ENCODE results near the gene CD164.

The CD164 gene

GRCh38 chr6:109328629-109329028, 53.6 kb downstream of the CD164 start:
- Histone ChIP-seq H3K36me3 (replicated peaks) (no peaks in the 10 kb centered on the region), H3K27ac (no peak overlapping the region), H3K4me3 (ENCODE audit: low read depth, low read length) (no peak overlapping the region), H3K27me3 (replicated peaks) (no peaks in the 10 kb centered on the region)
- TF ChIP-seq, protein P1, sequence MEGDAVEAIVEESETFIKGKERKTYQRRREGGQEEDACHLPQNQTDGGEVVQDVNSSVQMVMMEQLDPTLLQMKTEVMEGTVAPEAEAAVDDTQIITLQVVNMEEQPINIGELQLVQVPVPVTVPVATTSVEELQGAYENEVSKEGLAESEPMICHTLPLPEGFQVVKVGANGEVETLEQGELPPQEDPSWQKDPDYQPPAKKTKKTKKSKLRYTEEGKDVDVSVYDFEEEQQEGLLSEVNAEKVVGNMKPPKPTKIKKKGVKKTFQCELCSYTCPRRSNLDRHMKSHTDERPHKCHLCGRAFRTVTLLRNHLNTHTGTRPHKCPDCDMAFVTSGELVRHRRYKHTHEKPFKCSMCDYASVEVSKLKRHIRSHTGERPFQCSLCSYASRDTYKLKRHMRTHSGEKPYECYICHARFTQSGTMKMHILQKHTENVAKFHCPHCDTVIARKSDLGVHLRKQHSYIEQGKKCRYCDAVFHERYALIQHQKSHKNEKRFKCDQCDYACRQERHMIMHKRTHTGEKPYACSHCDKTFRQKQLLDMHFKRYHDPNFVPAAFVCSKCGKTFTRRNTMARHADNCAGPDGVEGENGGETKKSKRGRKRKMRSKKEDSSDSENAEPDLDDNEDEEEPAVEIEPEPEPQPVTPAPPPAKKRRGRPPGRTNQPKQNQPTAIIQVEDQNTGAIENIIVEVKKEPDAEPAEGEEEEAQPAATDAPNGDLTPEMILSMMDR (IDR thresholded peaks at IDR 0.05; ENCODE audit: low read depth, low read length, missing control alignments): no peak
- in situ Hi-C loops (cut with HindIII; ENCODE audit: low pct_ligation_motif_present, low sequenced_read_pairs): no loop called here
- no peak for DNase-seq

- in situ Hi-C loops (cut with HindIII; ENCODE audit: low pct_ligation_motif_present, low sequenced_read_pairs): no loop called here
- H3K4me3 ChIP-seq (ENCODE audit: low read depth, low read length): no peak overlapping the region
- TF ChIP-seq, protein P1 (IDR thresholded peaks at IDR 0.05; ENCODE audit: low read depth, low read length, missing control alignments): no peak
- no peaks in the 10 kb centered on the region for H3K27me3 ChIP-seq (replicated peaks)
- H3K27ac ChIP-seq: no peak overlapping the region
- no peak for DNase-seq
- H3K36me3 ChIP-seq (replicated peaks): no peaks in the 10 kb centered on the region
Observed at GRCh38 chr6:109327959-109328358, 54.3 kb downstream of the CD164 start.

DNA sequence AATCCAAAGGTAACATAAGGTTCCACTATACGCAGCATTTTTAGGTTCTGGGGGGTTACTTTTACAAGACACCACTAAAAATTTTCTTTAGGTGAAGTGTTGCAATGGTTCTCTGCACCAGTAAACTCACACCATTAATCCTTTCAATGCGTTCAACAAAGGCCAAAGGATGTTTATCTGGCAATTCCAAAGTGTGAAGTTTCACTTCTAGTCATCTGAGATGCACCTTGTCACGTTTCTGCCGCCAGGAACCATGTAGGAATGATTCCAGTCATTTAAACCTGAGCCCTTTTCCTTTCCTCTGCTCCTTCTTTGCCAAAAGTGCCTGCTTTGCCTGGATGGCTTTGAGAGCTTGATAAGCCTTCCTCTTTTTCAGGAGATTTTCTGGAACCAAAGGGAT, 54.8 kb downstream of the CD164 start:
- no peaks in the 10 kb centered on the region for H3K36me3 ChIP-seq (replicated peaks)
- H3K4me3 ChIP-seq (ENCODE audit: low read depth, low read length): no peak overlapping the region
- no peak overlapping the region for H3K27ac ChIP-seq
- in situ Hi-C loops (cut with HindIII; ENCODE audit: low pct_ligation_motif_present, low sequenced_read_pairs): no loop called here
- no peak for DNase-seq
- TF ChIP-seq, protein P1 (IDR thresholded peaks at IDR 0.05; ENCODE audit: low read depth, low read length, missing control alignments): no peak
- no peaks in the 10 kb centered on the region for H3K27me3 ChIP-seq (replicated peaks)

- TF ChIP-seq, protein P1 (IDR thresholded peaks at IDR 0.05; ENCODE audit: low read depth, low read length, missing control alignments): no peak
- H3K27me3 ChIP-seq (replicated peaks): no peaks in the 10 kb centered on the region
- no peaks in the 10 kb centered on the region for H3K36me3 ChIP-seq (replicated peaks)
- no peak overlapping the region for H3K27ac ChIP-seq
- no peak for DNase-seq
- in situ Hi-C loops (cut with HindIII; ENCODE audit: low pct_ligation_motif_present, low sequenced_read_pairs): no loop called here
- H3K4me3 ChIP-seq (ENCODE audit: low read depth, low read length): no peak overlapping the region
Observed at GRCh38 chr6:109326351-109326750, 55.9 kb downstream of the CD164 start.

DNA sequence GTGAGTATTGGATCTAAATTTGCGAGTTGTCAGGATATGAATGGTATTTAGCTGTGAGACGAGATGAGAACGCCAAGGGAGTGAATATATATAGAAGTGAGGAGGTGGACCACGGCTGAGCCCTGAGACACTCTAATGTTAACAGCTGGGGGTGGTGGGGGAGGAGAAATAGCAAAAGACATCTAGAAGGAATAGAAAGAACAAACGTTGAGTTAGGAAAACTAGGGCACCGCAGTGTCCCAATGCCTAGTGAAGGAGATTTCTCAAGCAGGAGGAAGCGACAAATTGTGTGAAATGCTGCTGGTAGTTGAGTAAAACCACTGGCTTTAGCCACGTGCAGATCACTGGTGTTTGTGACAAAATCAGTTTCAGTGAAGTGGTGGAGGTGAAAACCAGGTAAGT, 56.9 kb downstream of the CD164 start:
- in situ Hi-C loops (cut with HindIII; ENCODE audit: low pct_ligation_motif_present, low sequenced_read_pairs): no loop called here
- Histone ChIP-seq H3K36me3 (replicated peaks) (no peaks in the 10 kb centered on the region), H3K27ac (no peak overlapping the region), H3K4me3 (ENCODE audit: low read depth, low read length) (no peak overlapping the region), H3K27me3 (replicated peaks) (no peaks in the 10 kb centered on the region)
- no peak for DNase-seq
- TF ChIP-seq, protein P1 (IDR thresholded peaks at IDR 0.05; ENCODE audit: low read depth, low read length, missing control alignments): no peak

DNA sequence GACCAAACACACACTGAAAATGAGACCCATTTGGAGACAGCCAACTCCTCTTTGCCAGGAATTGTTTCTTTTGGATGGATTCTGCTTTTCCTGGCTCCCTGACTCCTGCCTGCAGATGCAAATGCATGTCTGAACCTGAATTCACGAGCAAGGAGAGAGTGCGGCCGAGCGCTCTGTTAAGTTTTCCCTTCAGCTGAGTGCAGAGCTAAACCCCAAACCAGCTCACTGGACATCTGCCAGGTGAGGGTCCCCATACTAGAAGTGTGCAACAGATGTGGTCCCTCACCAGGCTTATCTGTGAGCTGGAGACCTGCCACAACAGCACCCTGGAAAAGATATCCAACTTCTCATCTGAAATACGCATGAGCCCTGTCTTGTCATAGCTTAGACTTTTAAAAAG, 59.0 kb downstream of the CD164 start:
- DNase-seq: no peak
- H3K27ac ChIP-seq: no peak overlapping the region
- no peak overlapping the region for H3K4me3 ChIP-seq (ENCODE audit: low read depth, low read length)
- no peaks in the 10 kb centered on the region for H3K27me3 ChIP-seq (replicated peaks)
- in situ Hi-C loops (cut with HindIII; ENCODE audit: low pct_ligation_motif_present, low sequenced_read_pairs): no loop called here
- no peaks in the 10 kb centered on the region for H3K36me3 ChIP-seq (replicated peaks)
- TF ChIP-seq, protein P1 (IDR thresholded peaks at IDR 0.05; ENCODE audit: low read depth, low read length, missing control alignments): no peak

All from brain microvascular endothelial cell (primary cell).